Stimulated activated memory B cell treated with anti-CD40 and anti-IgM and Interleukin-4, amounts not matched to agents 10 μg/mL and 1 μg/mL and 100 μg/mL, for 72 hours (primary cell): ENCODE measurements around the gene CFAP20.

Experiments
- ATAC-seq: fragments of 150-1000 bp; cut with Tn5 transposase; 2 replicates; pipeline ENCODE4 v1.10.0; 2021
- H3K27ac Mint-ChIP-seq: one replicate; pipeline ENCODE4 v1.8.0; 2022; ENCODE audit warnings: mild to moderate bottlenecking, mixed read lengths
- H3K27me3 Mint-ChIP-seq: one replicate; pipeline ENCODE4 v1.8.0; 2022; ENCODE audit warnings: mixed read lengths
- H3K36me3 Mint-ChIP-seq: one replicate; pipeline ENCODE4 v1.8.0; 2022; ENCODE audit warnings: mixed read lengths
- H3K4me1 Mint-ChIP-seq: one replicate; pipeline ENCODE4 v1.8.0; 2022; ENCODE audit warnings: mixed read lengths
- H3K4me3 Mint-ChIP-seq: one replicate; pipeline ENCODE4 v1.8.0; 2022; ENCODE audit warnings: mild to moderate bottlenecking, moderate library complexity, mixed read lengths
- H3K9me3 Mint-ChIP-seq: one replicate; pipeline ENCODE4 v1.8.0; 2022; ENCODE audit warnings: mixed read lengths

Gene CFAP20

GRCh38 chr16:58129097-58129936, at the start of gene CFAP20:
CFAP20 (minus strand) TSS chr16:58129381; CDS start chr16:58129115, 266 bp downstream.
- no peaks in the 10 kb centered on the region for H3K27me3 Mint-ChIP-seq

DNA sequence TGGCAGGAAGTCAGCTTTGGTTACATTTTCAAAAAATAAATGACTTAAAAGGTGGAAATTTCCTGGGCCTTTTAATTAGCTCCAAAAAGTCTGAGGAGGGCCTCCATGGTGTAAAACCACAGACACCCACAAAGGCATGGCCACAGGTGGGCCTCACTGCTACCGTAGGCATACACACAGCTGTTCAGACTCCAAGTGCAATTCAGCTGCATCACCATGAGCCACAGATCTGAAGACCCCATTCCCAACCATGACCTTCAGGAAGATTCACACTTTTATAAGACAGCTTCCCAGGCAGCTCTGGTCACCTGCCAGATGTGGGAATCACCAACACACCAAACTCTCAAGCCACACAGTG, 48.2 kb upstream of the CFAP20 start:
- ATAC-seq, result no peak
- Mint-ChIP-seq H3K4me3 (no peak overlapping the region), H3K4me1 (no peaks in the 10 kb centered on the region), H3K36me3 (peaks cover 65% of the 10 kb centered on the region), H3K27me3 (no peaks in the 10 kb centered on the region), H3K9me3 (no peaks in the 10 kb centered on the region), H3K27ac (no peak overlapping the region)

More at GRCh38 chr16:58129097-58129936, at the start of gene CFAP20:
- peak; percentile 97 for ATAC-seq
- Mint-ChIP-seq H3K27ac (peak within 1 kb of the TSS; percentile 59), H3K9me3 (no peaks in the 10 kb centered on the region), H3K36me3 (no peaks in the 10 kb centered on the region), H3K4me3 (peak within 1 kb of the TSS; percentile 86), H3K4me1 (peaks cover 29% of the 10 kb centered on the region)

GRCh38 chr16:58176608-58177352, 47.6 kb upstream of the CFAP20 start:
- no peak overlapping the region for H3K27ac Mint-ChIP-seq
- H3K4me1 Mint-ChIP-seq, result no peaks in the 10 kb centered on the region
- H3K36me3 Mint-ChIP-seq, result peaks cover 64% of the 10 kb centered on the region
- no peak overlapping the region for H3K4me3 Mint-ChIP-seq
- ATAC-seq, result no peak
- H3K27me3 Mint-ChIP-seq, result no peaks in the 10 kb centered on the region
- no peaks in the 10 kb centered on the region for H3K9me3 Mint-ChIP-seq

GRCh38 chr16:58170223-58170622, 41.0 kb upstream of the CFAP20 start:
- H3K4me3 Mint-ChIP-seq, result no peak overlapping the region
- no peaks in the 10 kb centered on the region for H3K27me3 Mint-ChIP-seq
- H3K36me3 Mint-ChIP-seq, result peaks cover 55% of the 10 kb centered on the region
- no peak overlapping the region for H3K27ac Mint-ChIP-seq
- no peaks in the 10 kb centered on the region for H3K9me3 Mint-ChIP-seq
- no peak for ATAC-seq
- no peaks in the 10 kb centered on the region for H3K4me1 Mint-ChIP-seq

GRCh38 chr16:58160855-58161254, 31.7 kb upstream of the CFAP20 start:
- Mint-ChIP-seq H3K36me3 (peaks cover 66% of the 10 kb centered on the region), H3K27me3 (no peaks in the 10 kb centered on the region), H3K4me1 (no peaks in the 10 kb centered on the region), H3K27ac (no peak overlapping the region), H3K4me3 (no peak overlapping the region), H3K9me3 (no peaks in the 10 kb centered on the region)
- ATAC-seq, result no peak

DNA sequence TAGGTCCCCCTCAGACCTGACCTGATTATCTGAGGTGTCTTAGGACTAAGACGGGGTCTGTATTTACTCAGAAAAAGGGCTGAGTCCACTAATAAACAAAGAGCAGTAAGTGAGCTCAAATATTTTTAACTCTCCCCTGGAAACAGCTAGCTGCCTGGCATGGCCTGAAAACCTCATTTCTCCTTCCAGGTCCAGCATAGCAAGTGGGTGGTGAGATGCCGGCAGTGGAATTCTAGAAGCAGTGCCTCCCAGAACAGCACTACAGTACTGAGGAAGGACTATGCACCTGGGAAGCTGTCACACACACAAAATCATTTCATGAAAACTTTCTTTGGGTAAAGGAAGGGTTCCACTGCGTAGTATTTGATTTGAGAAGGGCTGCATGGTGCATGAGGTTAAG, 29.5 kb upstream of the CFAP20 start:
- no peaks in the 10 kb centered on the region for H3K4me1 Mint-ChIP-seq
- H3K4me3 Mint-ChIP-seq, result no peak overlapping the region
- no peaks in the 10 kb centered on the region for H3K9me3 Mint-ChIP-seq
- H3K27ac Mint-ChIP-seq, result no peak overlapping the region
- H3K27me3 Mint-ChIP-seq, result no peaks in the 10 kb centered on the region
- ATAC-seq, result no peak
- peaks cover 45% of the 10 kb centered on the region for H3K36me3 Mint-ChIP-seq

GRCh38 chr16:58157951-58158540, 28.9 kb upstream of the CFAP20 start:
- Mint-ChIP-seq H3K4me3 (no peak overlapping the region), H3K27ac (no peak overlapping the region), H3K27me3 (no peaks in the 10 kb centered on the region), H3K36me3 (peaks cover 38% of the 10 kb centered on the region), H3K4me1 (no peaks in the 10 kb centered on the region), H3K9me3 (no peaks in the 10 kb centered on the region)
- no peak for ATAC-seq

DNA sequence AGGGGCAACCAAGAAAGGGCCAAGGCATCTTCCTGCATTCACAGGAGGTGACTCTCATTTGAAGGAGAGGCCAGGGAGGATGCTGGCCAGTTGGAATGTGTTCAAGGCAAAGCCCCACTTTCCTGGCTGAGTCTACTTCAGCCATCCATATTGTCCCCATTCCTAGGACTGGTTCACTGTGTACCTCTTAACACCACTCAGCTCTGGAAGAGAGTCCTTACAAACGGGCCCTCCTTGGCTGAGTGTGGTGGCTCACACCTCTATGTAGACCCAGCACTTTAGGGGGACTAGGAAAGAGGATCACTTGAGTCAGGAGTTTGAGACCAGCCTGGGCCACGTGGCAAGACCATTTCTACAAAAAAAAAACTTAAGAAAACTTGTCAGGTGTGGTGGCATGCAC, 28.1 kb upstream of the CFAP20 start:
- Mint-ChIP-seq H3K4me3 (no peak overlapping the region), H3K27ac (no peak overlapping the region), H3K27me3 (no peaks in the 10 kb centered on the region), H3K36me3 (peaks cover 33% of the 10 kb centered on the region), H3K4me1 (no peaks in the 10 kb centered on the region), H3K9me3 (no peaks in the 10 kb centered on the region)
- no peak for ATAC-seq

- Mint-ChIP-seq H3K36me3 (peaks cover 25% of the 10 kb centered on the region), H3K27me3 (no peaks in the 10 kb centered on the region), H3K4me3 (no peak overlapping the region), H3K4me1 (no peaks in the 10 kb centered on the region), H3K27ac (no peak overlapping the region), H3K9me3 (no peaks in the 10 kb centered on the region)
- ATAC-seq, result no peak
These were observed 26.7 kb upstream of the CFAP20 start for GRCh38 chr16:58155839-58156238.

DNA sequence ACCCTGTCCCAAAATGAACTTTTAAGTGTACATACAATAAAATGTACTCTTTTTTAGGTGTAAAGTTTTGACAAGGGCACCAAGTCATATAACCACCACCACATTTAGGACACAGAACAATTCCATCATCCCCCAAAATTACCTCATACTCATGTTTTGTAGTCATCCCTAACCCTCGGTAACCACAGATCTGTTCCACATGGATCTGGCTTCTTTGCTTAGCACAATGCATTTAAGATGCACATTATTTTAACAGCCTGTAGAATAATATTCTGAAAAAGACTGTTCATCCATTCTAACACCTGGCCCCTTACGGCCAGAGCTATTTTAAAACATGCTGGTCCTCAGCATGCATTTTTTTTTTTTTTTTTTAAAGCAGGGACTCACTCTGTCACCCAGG, 25.2 kb upstream of the CFAP20 start:
- no peak for ATAC-seq
- Mint-ChIP-seq H3K4me1 (no peaks in the 10 kb centered on the region), H3K27me3 (no peaks in the 10 kb centered on the region), H3K36me3 (peaks cover 10% of the 10 kb centered on the region), H3K4me3 (no peak overlapping the region), H3K9me3 (no peaks in the 10 kb centered on the region), H3K27ac (no peak overlapping the region)

GRCh38 chr16:58152246-58152868, 23.2 kb upstream of the CFAP20 start:
- no peak for ATAC-seq
- H3K4me1 Mint-ChIP-seq, result no peaks in the 10 kb centered on the region
- no peak overlapping the region for H3K27ac Mint-ChIP-seq
- H3K36me3 Mint-ChIP-seq, result no peaks in the 10 kb centered on the region
- H3K27me3 Mint-ChIP-seq, result no peaks in the 10 kb centered on the region
- no peak overlapping the region for H3K4me3 Mint-ChIP-seq
- H3K9me3 Mint-ChIP-seq, result no peaks in the 10 kb centered on the region

GRCh38 chr16:58148526-58148925, 19.3 kb upstream of the CFAP20 start:
- no peak for ATAC-seq
- Mint-ChIP-seq H3K4me3 (no peak overlapping the region), H3K27me3 (no peaks in the 10 kb centered on the region), H3K27ac (no peak overlapping the region), H3K9me3 (no peaks in the 10 kb centered on the region), H3K4me1 (no peaks in the 10 kb centered on the region), H3K36me3 (peaks cover 29% of the 10 kb centered on the region)

DNA sequence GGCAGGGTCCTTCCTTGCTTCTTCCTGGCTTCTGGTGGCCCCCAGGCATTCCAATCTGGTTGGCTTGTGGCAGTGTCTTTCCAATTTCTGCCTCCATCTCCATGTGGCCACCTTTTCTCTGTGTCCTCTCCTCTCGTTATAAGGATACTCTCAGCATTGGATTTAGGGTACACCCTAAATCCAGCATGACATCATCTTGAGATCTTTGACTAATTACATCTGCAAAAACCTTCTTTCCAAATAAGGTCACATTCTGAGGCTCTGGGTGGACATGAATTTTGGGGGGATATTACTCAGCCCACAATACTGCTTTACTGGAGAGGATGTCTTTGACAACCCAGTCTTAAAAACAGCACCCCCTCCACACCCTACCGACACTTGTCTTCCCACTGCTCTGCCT, 18.9 kb upstream of the CFAP20 start:
- no peaks in the 10 kb centered on the region for H3K27me3 Mint-ChIP-seq
- no peak for ATAC-seq
- no peaks in the 10 kb centered on the region for H3K4me1 Mint-ChIP-seq
- no peaks in the 10 kb centered on the region for H3K9me3 Mint-ChIP-seq
- H3K36me3 Mint-ChIP-seq, result peaks cover 30% of the 10 kb centered on the region
- no peak overlapping the region for H3K4me3 Mint-ChIP-seq
- no peak overlapping the region for H3K27ac Mint-ChIP-seq

DNA sequence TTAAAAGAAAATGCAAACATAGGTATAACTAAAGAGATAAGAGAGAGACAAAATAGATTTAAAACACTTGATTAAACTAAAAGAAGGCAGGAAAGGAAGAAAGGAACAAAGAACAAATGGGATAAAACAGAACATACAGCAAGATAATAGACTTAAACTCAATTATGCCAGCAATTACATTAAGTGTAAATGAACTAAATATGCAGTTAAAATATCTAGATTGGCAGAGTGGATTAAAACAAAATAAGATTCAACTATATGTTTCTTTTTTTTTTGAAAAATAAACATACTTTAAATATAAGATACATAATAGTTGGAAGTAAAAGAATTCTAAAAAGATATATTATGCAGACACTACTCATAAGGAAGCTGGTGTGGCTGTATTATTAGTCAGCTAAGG, 9.7 kb upstream of the CFAP20 start:
- no peak for ATAC-seq
- Mint-ChIP-seq H3K9me3 (peaks cover 13% of the 10 kb centered on the region), H3K4me3 (no peak overlapping the region), H3K27ac (no peak overlapping the region), H3K36me3 (peaks cover 55% of the 10 kb centered on the region), H3K27me3 (no peaks in the 10 kb centered on the region), H3K4me1 (no peaks in the 10 kb centered on the region)

DNA sequence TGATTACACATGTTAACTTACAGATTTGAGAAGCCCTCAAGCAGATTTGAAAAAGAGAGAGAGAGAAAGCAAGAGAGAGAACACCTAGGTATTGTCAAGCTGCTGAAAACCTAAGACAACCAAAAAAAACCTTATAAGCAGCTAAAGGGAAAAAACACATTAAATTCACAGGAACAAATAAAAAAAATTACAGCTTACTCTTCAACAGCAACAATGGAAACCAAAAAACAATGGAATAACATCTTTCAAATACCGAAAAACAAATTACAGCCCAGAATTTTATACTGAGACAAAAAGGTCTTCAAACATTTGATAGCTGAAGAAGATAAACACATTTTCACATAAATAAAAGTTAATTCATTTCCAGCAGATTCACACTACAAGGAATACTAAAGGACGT, 8.4 kb upstream of the CFAP20 start:
- Mint-ChIP-seq H3K27ac (no peak overlapping the region), H3K9me3 (peaks cover 13% of the 10 kb centered on the region), H3K4me3 (no peak overlapping the region), H3K27me3 (no peaks in the 10 kb centered on the region), H3K4me1 (no peaks in the 10 kb centered on the region), H3K36me3 (peaks cover 49% of the 10 kb centered on the region)
- no peak for ATAC-seq
